GM18508 (cell line): Measurements from ENCODE around the gene RFX6.
"Not testable (repeated sequence)": the region's sequence is repeated elsewhere in the genome, so short reads cannot be mapped to it uniquely, and the experiment has no call there.

Experiments used
- ATAC-seq: cut with Tn5 transposase; IDR thresholded peaks from one replicate; pipeline ENCODE4 v1.9.1; 2021; ENCODE audit warnings: moderate number of reproducible peaks; ENCODE audit not compliant: insufficient read depth, unreplicated experiment

The RFX6 gene

GRCh38 chr6:116876635-116877611 lies at the start of gene RFX6:
Gene RFX6 (plus strand): TSS chr6:116877242. CDS start chr6:116877276, 34 bp downstream.
- no peak for ATAC-seq

GRCh38 chr6:116827561-116828240 lies 49.3 kb upstream of the RFX6 start:
- no peak for ATAC-seq

- no peak for ATAC-seq
These were observed 48.1 kb upstream of the RFX6 start, which contains the start of gene GPRC6A for GRCh38 chr6:116828983-116829382. Gene GPRC6A (minus strand): TSS chr6:116829083. CDS start chr6:116829013, 70 bp downstream.

- ATAC-seq, result not testable (repeated sequence)
These were observed 42.5 kb upstream of the RFX6 start for GRCh38 chr6:116834526-116834925.

- ATAC-seq, result no peak
These were observed 40.3 kb upstream of the RFX6 start for GRCh38 chr6:116836606-116837342.

- no peak for ATAC-seq
These were observed 37.0 kb upstream of the RFX6 start for GRCh38 chr6:116840091-116840490.

- ATAC-seq, result no peak
These were observed 34.6 kb upstream of the RFX6 start for GRCh38 chr6:116842459-116842858.

- ATAC-seq, result no peak
These were observed 29.8 kb upstream of the RFX6 start for GRCh38 chr6:116847227-116847626.

- ATAC-seq, result no peak
These were observed 19.0 kb upstream of the RFX6 start for GRCh38 chr6:116858060-116858459.

GRCh38 chr6:116859264-116859663 lies 17.8 kb upstream of the RFX6 start:
- no peak for ATAC-seq

GRCh38 chr6:116866281-116866871 lies 10.7 kb upstream of the RFX6 start:
- peak; percentile 89 for ATAC-seq

- no peak for ATAC-seq
These were observed 4.3 kb upstream of the RFX6 start for GRCh38 chr6:116872771-116873170.

GRCh38 chr6:116876107-116876506 lies 935 bp upstream of the RFX6 start:
- ATAC-seq, result no peak

GRCh38 chr6:116877743-116878142 lies 701 bp downstream of the RFX6 start:
- ATAC-seq, result no peak

- ATAC-seq, result no peak
These were observed 4.2 kb downstream of the RFX6 start for GRCh38 chr6:116881236-116881635.

- ATAC-seq, result no peak
These were observed 6.0 kb downstream of the RFX6 start for GRCh38 chr6:116883005-116883404.

- no peak for ATAC-seq
These were observed 7.5 kb downstream of the RFX6 start for GRCh38 chr6:116884530-116884929.

- ATAC-seq, result no peak
These were observed 10.1 kb downstream of the RFX6 start for GRCh38 chr6:116887168-116887567.

- ATAC-seq, result no peak
These were observed 10.9 kb downstream of the RFX6 start for GRCh38 chr6:116887894-116888293.

GRCh38 chr6:116888732-116889360 lies 11.8 kb downstream of the RFX6 start:
- ATAC-seq, result no peak
